A673 (cell line): ENCODE data around the gene PHACTR2.

Experiments
- CTCF ChIP-seq: fragments of 300-800, 200-600 bp; sonication (generic); conservative IDR thresholded peaks from 2 replicates; pipeline ENCODE4 v1.5.1; 2017; ENCODE audit warnings: low read depth, mild to moderate bottlenecking, antibody characterized with exemption, low read length, moderate library complexity, mixed read lengths
- EZH2 ChIP-seq: fragments of 200-600 bp; sonication (generic); IDR thresholded peaks from 2 replicates; pipeline ENCODE4 v1.6.1; 2017; ENCODE audit warnings: borderline replicate concordance, low read depth, mild to moderate bottlenecking, mixed read lengths, antibody characterized with exemption, low read length; ENCODE audit not compliant: poor library complexity, severe bottlenecking

- TF ChIP-seq CTCF (no peak), EZH2 (no peak)
Observed at GRCh38 chr6:143793280-143793619, 115.5 kb downstream of the PHACTR2 start.
